Testis (tissue), 3 donors: Measurements from ENCODE around the gene SMARCA1. TPM values are rescaled to one million over a fixed set of nuclear protein-coding genes. Genes with fewer than 3 reads are reported as not detected.

Experiments used
- DNase-seq: peaks from one replicate; pipeline ENCODE4 v3.0.0-alpha.2; 2019
- H3K27ac ChIP-seq, 2 donors: fragments of 200-600 bp; sonication (generic); one replicate each; pipeline ENCODE4 v1.5.1; 2019
- H3K27me3 ChIP-seq: fragments of 200-600 bp; sonication (generic); one replicate; pipeline ENCODE4 v1.5.1; 2019
- H3K36me3 ChIP-seq: fragments of 200-600 bp; sonication (generic); one replicate; pipeline ENCODE4 v1.5.1; 2017; ENCODE audit warnings: low read depth; ENCODE audit errors: missing control alignments
- H3K4me1 ChIP-seq: fragments of 200-600 bp; sonication (generic); one replicate; pipeline ENCODE4 v1.5.1; 2019
- H3K4me3 ChIP-seq, 2 donors: fragments of 200-600 bp; sonication (generic); one replicate each; pipeline ENCODE4 v1.5.1; 2017 to 2019
- H3K9me3 ChIP-seq: fragments of 200-600 bp; sonication (generic); one replicate; pipeline ENCODE4 v1.5.1; 2017
- CTCF ChIP-seq, 3 experiments: fragments of 450-650 bp in 2 of 3; fragments of 200-600 bp in 1 of 3; sonication (generic) in 1 of 3; IDR thresholded peaks; one replicate each; pipeline ENCODE4 v1.5.1; 2016 to 2019; ENCODE audit warnings: antibody characterized with exemption in 3 of 3, mild to moderate bottlenecking in 2 of 3, moderate library complexity in 1 of 3
- POLR2A ChIP-seq: fragments of 450-650 bp; IDR thresholded peaks from one replicate; pipeline ENCODE4 v1.6.1; 2017; ENCODE audit warnings: antibody characterized with exemption, mild to moderate bottlenecking, moderate library complexity
- WGBS, 2 donors: methylation state at CpG; one replicate each; pipeline ENCODE4 v1.1.5; 2018; 5-methylcytosine and 5-hydroxymethylcytosine counted together
- intact Hi-C: fragments of 100-400 bp; cut with DNase I; formaldehyde crosslinking; loops from one replicate; pipeline ENCODE4 v1.15.1; 2023; ENCODE audit warnings: low total_unique reads
- polyA plus RNA-seq: library from polyadenylated mRNA; stranded (reverse); fragments of 350-450 nt; fragmentation: Illumina TruSeq; extraction: RNeasy Lipid Tissue Mini Kit (QIAGEN cat#74804); gene quantifications from one replicate; pipeline ENCODE4 v1.2.3, GENCODE V29; 2014; ENCODE audit warnings: low read depth, low replicate concordance; ENCODE audit not compliant: insufficient read depth
- total RNA-seq, 2 donors: library from RNA; depleted of rRNA; stranded (reverse); fragments of >200 nt; gene quantifications; one replicate each; pipeline ENCODE4 v1.2.3, GENCODE V29; 2016

SMARCA1 gene
- total and polyA plus RNA-seq, 3 donors from 2014 or later, result 79.2 to 208 (median 190) TPM

GRCh38 chrX:129480889-129481288 is 42.4 kb downstream of the SMARCA1 start:
- WGBS, 2 donors, result 73 to 86% methylated on average over 6 of the region's 6 CpGs
- DNase-seq, result no peak
- H3K27me3 ChIP-seq, result no peaks in the 10 kb centered on the region
- no peak overlapping the region for H3K27ac ChIP-seq
- TF ChIP-seq POLR2A, result no peak
- no peak for TF ChIP-seq CTCF (IDR thresholded peaks at IDR 0.05)
- no peaks in the 10 kb centered on the region for H3K36me3 ChIP-seq
- no peaks in the 10 kb centered on the region for H3K4me1 ChIP-seq
- H3K9me3 ChIP-seq, result no peaks in the 10 kb centered on the region
- intact Hi-C loops, result no loop called here
- H3K4me3 ChIP-seq, result no peak overlapping the region

- H3K36me3 ChIP-seq, result no peaks in the 10 kb centered on the region
- TF ChIP-seq CTCF (IDR thresholded peaks at IDR 0.05), result no peak
- no peak for TF ChIP-seq POLR2A
- no peak overlapping the region for H3K4me3 ChIP-seq
- no peaks in the 10 kb centered on the region for H3K9me3 ChIP-seq
- intact Hi-C loops, result no loop called here
- H3K4me1 ChIP-seq, result no peaks in the 10 kb centered on the region
- H3K27me3 ChIP-seq, result no peaks in the 10 kb centered on the region
- DNase-seq, result no peak
- H3K27ac ChIP-seq, result no peak overlapping the region
- 67 to 68% methylated on average over 4 of the region's 4 CpGs for whole genome bisulfite sequencing, 2 donors
Observed at GRCh38 chrX:129478516-129478915, 44.8 kb downstream of the SMARCA1 start.

GRCh38 chrX:129472116-129472515 is 51.2 kb downstream of the SMARCA1 start:
- WGBS, 2 donors, result 86 to 91% methylated on average over 1 of the region's 1 CpG
- no peaks in the 10 kb centered on the region for H3K36me3 ChIP-seq
- TF ChIP-seq CTCF (IDR thresholded peaks at IDR 0.05) (no peak), POLR2A (no peak)
- H3K27me3 ChIP-seq, result no peaks in the 10 kb centered on the region
- DNase-seq, result no peak
- H3K9me3 ChIP-seq, result no peaks in the 10 kb centered on the region
- no peaks in the 10 kb centered on the region for H3K4me1 ChIP-seq
- intact Hi-C loops, result no loop called here
- H3K27ac ChIP-seq, result no peak overlapping the region
- H3K4me3 ChIP-seq, result no peak overlapping the region

- Histone ChIP-seq H3K27ac (no peak overlapping the region), H3K27me3 (no peaks in the 10 kb centered on the region), H3K4me1 (no peaks in the 10 kb centered on the region), H3K9me3 (no peaks in the 10 kb centered on the region), H3K4me3 (no peak overlapping the region), H3K36me3 (no peaks in the 10 kb centered on the region)
- no peak for DNase-seq
- intact Hi-C loops, result no loop called here
- 46 to 55% methylated on average over 3 of the region's 3 CpGs for WGBS, 2 donors
- no peak for TF ChIP-seq POLR2A
- no peak for TF ChIP-seq CTCF (IDR thresholded peaks at IDR 0.05)
Observed at GRCh38 chrX:129462707-129463106, 60.6 kb downstream of the SMARCA1 start.

GRCh38 chrX:129461801-129462456 is 61.4 kb downstream of the SMARCA1 start:
- no peaks in the 10 kb centered on the region for H3K36me3 ChIP-seq
- no peaks in the 10 kb centered on the region for H3K27me3 ChIP-seq
- no peaks in the 10 kb centered on the region for H3K4me1 ChIP-seq
- no peak for DNase-seq
- no peak overlapping the region for H3K27ac ChIP-seq
- 87 to 91% methylated on average over 3 of the region's 3 CpGs for WGBS, 2 donors
- intact Hi-C loops, result no loop called here
- no peaks in the 10 kb centered on the region for H3K9me3 ChIP-seq
- no peak for TF ChIP-seq CTCF (IDR thresholded peaks at IDR 0.05)
- no peak for TF ChIP-seq POLR2A
- H3K4me3 ChIP-seq, result no peak overlapping the region
